Hepatocyte (in vitro differentiated cells): Measurements from ENCODE around the gene ALG6.

Experiments
- EZH2 ChIP-seq: fragments of 200-600 bp; sonication (generic); IDR thresholded peaks from 2 replicates; pipeline ENCODE4 v1.6.1; 2016; ENCODE audit warnings: antibody characterized with exemption, mild to moderate bottlenecking, borderline replicate concordance
- EZH2phosphoT487 ChIP-seq: fragments of 200-600 bp; sonication (generic); IDR thresholded peaks from one replicate; pipeline ENCODE4 v1.6.1; 2018; ENCODE audit warnings: antibody characterized with exemption, mild to moderate bottlenecking, low read depth, moderate library complexity; ENCODE audit not compliant: unreplicated experiment, severe bottlenecking
- TF ChIP-seq, protein P1 (sequence below): fragments of 200-600 bp; sonication (generic); IDR thresholded peaks from 2 replicates; pipeline ENCODE4 v1.5.1; 2016; ENCODE audit warnings: antibody characterized with exemption, mild to moderate bottlenecking; ENCODE audit not compliant: poor library complexity

DNA sequence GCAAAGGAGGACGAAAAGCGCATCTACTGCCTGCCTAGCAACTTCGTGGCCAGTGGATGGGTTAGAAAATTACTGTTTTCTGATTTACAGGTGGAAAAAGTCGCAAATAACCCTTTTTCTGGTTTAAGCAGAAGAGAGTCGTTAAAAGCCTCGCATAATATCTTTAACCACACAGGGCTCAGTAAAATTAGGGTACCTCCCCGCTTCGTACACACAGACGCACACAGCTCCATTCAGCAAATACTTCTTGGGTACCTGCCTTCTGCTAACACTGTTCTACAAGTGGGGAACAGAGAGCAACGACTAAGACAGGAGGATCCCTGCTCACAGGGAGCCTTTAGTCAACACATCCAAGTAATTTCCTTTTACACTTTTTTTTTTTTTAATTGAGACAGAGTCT, 704 bp downstream of the ALG6 start:
- TF ChIP-seq, protein P1, sequence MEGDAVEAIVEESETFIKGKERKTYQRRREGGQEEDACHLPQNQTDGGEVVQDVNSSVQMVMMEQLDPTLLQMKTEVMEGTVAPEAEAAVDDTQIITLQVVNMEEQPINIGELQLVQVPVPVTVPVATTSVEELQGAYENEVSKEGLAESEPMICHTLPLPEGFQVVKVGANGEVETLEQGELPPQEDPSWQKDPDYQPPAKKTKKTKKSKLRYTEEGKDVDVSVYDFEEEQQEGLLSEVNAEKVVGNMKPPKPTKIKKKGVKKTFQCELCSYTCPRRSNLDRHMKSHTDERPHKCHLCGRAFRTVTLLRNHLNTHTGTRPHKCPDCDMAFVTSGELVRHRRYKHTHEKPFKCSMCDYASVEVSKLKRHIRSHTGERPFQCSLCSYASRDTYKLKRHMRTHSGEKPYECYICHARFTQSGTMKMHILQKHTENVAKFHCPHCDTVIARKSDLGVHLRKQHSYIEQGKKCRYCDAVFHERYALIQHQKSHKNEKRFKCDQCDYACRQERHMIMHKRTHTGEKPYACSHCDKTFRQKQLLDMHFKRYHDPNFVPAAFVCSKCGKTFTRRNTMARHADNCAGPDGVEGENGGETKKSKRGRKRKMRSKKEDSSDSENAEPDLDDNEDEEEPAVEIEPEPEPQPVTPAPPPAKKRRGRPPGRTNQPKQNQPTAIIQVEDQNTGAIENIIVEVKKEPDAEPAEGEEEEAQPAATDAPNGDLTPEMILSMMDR: no peak
- no peak for TF ChIP-seq EZH2
- no peak for TF ChIP-seq EZH2phosphoT487
